Stimulated activated CD4-positive, alpha-beta T cell treated with anti-CD3 and anti-CD28 coated beads, Interleukin-4, amount 100 ng/mL, for 24 hours (primary cell): ENCODE results near the gene BATF2.
A peak's percentile ranks its signal among the peaks of the same experiment; 100 is the strongest.
"Not testable (repeated sequence)": the region's sequence is repeated elsewhere in the genome, so short reads cannot be mapped to it uniquely, and the experiment has no call there.

Source experiments
- DNase-seq: peaks from one replicate; pipeline ENCODE4 v3.0.0-alpha.2; 2020

Gene BATF2

DNA sequence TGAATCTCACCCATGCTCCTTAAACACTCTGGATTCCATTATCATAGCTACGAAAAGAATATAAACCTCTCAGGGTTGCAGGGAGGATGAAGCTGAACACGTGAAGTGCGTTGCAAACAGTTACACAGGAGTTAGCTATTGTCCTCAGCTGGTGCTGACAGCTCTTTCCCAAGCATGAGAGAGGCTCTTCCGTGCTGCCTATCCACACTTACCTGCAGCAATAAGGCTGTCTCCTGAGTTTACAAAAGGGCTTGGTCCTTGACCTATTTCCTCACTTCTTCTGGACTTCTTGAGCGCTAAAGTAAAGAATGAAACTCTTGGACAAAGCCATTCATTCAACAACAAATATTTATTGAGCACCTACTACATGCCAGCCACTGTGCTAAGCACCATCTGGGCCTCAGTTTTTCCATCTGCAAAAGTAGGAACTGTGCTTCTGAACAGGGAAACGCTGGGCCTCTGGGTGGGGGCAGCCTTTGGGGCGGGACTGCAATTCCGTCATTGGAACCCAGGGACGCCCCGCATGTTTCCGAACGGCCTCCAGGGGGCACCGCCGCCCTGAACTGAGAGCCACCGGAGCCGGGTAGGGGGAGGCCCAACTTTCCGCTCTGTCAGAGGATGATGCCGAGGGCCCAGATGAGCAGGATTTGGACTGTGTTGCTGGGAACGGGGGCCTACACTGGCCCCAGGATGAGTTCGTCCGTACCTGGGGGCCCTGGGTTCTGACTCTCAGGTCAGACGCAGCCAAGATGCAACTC lies 16.5 kb upstream of the BATF2 start:
- DNase-seq = peak; percentile 94

DNA sequence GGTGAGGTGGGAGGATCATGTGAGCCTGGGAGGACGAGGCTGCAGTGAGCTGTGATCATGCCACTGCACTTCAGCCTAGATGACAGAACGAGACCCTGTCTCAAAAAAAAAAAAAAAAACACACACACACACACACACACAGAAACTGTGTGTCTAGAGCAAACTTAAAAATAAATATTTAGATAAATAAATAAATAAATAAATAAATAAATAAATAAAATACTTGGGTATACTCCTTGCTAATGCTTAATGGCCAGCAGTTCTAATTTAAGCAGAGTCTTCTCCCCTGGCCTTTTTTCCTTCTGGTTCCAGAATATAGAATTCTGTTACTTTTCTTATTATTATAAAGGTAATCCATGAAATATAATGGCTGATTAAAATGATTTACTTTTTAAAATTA lies 12.1 kb upstream of the BATF2 start:
- DNase-seq = no peak

DNA sequence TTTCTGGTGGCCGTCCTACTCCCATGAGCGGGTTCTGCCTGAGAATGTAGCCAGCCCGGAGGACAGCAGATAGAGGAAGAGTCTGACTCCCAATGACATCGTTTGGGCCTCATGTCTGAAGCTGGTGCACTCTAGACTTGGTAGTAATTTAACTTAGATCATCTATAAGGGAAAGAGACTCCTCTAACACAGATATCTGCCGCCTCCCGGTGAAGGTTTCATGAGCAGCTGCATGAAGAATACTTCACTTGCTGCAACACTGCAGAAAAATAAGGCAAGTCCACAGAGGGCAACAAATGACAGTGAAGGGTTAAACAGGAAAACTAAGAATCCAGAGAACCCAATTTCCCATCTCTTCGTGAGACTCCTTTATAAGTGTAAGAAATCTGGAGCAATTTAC lies 11.2 kb upstream of the BATF2 start:
- DNase-seq = no peak

DNA sequence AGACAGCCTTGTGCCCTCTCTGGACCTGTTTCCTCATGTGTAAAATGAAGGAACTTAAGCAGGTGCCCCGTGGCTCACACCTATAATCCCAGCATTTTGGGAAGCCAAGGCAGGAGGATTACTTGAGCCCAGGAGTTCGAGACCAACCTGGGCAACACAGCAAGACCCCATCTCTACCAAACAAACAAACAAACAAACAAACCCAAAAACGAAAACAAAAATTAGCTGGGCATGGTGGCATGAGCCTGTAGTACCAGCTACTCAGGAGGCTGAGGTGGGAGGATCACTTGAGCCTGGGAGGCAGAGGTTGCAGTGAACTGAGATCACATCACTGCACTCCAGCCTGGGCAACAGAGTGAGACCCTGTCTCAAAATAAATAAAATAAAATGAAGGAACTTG lies 7.2 kb upstream of the BATF2 start:
- DNase-seq = not testable (repeated sequence)

DNA sequence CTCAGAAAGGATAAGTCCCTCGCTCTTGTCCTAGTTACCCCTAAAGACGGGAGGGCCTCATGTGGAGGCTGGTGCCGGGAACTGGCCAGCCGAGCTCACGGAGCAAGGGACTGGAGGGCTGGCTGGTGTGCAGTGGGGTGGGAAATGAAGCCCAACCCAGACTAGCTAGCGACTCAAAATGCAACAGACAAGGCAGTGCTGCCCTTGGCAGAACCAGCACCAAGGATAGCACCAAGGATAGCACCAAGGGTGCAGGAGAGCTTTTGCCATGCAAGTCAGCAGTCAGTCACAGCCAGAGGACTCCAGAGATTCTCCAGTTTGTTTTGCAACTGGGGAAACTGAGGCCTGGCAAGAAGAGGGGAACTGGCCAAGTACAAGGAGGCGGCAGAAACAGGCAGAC lies 6.5 kb upstream of the BATF2 start:
- no peak for DNase-seq

DNA sequence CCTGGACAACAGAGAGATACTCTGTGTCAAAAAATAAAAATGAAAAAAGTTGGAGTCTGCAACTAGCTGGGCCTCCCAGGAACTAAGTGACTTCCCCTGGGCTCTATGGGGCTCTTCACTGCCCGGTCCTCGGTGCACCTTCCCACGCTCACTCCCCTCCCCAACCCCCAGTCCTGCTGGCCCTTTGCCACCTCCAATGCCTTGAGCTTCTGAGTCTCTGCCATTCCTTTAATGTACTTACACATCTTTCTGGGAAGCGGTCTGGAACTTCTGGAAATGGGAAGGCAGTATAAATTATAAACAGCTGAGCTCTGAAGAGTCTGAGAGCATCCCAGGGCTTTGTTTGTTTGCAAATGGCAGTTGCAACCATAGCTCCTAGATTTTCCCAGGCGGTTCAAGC lies 5.9 kb upstream of the BATF2 start:
- DNase-seq = no peak

DNA sequence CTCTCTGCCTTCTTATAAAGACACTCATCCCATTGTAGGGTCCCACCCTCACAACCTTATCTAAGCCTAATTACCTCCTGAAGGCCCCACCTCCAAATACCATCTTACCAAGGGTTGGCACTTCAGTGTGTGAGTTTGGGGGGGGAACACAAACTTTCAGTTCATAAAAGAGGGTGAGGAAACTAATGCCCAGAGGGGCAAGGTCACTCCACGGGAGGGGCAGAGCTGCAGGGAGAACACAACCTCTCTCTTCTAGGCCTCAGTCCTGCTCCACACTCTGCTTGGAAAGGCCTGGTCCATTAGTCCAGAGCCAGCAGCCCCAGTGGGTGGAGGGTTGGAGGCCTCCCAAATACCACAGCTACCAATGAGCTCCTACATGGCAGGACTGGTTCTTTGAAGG lies 2.7 kb upstream of the BATF2 start:
- no peak for DNase-seq

DNA sequence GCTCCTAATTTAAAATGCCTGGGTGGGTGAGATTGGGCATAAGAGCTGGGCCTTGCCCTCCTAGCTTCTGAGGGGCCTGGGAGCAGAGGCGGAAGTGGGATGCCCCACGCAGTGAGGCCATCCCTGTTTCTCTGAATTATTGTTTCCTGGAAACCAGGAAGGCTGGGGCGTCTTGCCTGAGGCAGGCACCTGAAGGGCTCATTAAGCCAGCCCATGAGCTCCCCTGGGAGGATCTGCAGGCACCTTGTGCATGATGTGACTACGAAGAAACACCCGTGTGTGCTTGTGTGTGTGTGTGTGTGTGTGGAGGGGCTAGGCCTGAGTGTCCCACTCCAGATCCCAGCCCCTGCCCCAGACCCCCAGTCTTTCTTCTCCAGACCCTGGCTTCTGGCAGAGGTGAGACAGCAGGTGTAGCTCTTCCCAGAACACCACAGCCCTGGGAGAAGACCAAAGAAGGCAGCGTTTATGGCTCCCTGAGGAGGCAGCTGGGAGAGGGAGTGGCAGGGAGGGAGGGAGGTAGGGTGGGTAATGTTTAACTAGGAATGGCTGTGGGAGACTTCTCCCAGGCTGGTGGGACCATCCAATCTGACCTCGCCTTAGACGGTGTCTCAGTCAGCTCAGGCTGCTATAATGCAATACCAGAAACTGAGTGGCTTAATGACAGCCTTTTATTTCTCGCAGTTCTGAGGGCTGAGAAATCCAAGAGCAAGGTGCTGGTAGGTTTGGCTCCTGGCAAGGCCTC lies 2.1 kb upstream of the BATF2 start:
- DNase-seq = no peak

DNA sequence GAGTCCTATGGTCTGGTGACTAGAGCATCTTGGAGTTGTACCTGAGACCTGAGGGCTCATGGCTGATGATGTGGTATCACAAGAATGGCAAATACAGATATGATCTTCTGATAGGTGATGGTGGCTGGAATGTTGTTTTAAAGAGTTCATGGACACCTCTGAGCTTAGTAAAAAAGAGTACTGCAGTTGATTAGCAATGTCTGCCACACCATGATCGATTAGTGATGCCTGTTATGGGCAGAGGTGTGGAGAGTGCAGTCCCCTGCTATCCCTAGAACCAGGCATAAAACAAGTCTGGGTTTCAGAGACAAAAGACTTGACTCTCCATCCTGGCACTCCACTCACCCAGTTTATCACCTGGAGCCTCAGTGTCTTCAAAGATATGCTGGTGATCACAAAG lies 1.4 kb upstream of the BATF2 start:
- DNase-seq = no peak

DNA sequence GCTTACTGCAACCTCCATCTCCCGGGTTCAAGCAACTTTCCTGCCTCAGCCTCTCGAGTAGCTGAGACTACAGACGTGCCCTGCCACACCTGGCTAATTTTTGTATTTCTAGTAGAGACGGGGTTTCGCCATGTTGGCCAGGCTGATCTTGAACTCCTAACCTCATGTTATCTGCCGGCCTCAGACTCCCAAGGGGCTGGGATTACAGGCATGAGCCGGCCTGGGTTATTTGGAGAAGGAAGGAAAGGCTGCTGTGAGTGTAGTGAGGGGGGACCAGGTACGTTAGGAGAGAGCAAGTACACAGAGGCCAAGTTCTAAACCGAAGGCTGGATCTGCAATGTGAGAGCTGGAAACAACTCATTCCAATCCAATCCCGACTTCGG lies 453 bp downstream of the BATF2 start:
- no peak for DNase-seq

DNA sequence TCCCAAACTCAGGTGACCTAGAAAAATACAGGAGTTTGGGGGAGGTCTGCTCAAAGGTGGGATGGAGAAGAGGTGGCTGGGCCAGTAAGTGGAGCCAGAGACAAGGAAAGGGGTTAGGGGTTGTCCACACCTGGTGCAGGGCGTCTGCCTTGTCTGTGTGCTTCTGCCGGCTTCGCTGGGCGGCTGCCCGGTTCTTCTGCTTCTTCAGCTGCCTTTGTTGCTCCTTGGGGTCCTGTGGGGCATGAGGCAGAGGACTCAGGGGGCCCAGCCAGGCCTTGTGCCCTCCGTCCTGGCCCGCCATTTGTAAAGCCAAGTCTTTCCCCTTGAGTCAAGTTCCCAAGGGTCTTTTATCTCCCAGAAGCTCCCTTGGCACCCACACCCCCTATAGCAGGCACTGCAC lies 2.5 kb downstream of the BATF2 start:
- DNase-seq = no peak

DNA sequence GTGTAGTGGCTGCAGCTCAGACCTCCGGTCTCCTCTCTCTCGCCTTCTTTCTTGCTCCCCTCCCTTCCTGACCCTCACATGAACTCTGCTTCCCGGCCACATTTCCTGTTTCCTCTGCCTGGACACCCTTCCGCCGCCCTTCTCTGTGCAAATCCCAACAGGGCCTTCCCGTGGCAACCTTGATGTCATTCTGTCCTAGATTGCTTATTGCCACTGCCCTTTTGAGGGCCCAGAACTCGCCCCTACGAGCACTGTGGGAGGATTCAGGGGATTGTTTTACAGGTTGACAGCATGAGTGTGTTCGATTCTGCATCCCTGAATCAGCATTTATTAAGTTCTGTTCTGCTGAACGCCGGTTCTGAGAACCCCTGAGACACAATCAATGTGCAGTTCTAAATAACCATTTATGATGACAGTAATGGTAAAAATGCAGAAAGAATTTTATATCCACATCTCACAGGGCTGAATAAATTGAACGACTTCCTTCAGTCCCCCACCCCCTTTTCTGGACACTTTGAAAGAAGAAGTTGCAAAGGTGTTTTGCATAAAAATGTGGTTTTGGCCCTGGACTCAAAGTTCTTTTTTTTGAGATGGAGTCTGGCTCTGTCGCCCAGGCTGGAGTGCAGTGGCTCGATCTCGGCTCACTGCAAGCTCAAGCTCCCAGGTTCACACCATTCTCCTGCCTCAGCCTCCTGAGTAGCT lies 6.4 kb downstream of the BATF2 start:
- no peak for DNase-seq

DNA sequence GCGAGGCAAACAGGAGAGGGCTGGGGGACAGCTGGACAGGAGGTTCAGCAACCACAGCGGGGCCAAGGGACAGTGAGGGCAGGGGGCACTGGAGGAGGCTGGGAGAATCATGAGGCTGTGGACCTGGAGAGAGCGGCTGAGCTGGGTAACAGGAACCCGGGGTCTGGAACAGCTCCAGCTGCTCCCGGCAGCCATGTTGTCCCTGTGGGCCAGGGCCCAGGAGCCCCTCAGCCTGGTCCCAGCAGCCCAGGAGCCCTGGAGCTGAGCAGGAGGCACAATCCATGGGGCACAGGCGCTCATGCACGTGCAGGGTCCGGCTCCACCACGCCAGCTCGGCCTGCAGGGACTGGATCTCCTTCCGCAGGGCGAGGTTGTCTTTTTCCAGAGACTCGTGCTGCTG lies 7.4 kb downstream of the BATF2 start:
- no peak for DNase-seq

DNA sequence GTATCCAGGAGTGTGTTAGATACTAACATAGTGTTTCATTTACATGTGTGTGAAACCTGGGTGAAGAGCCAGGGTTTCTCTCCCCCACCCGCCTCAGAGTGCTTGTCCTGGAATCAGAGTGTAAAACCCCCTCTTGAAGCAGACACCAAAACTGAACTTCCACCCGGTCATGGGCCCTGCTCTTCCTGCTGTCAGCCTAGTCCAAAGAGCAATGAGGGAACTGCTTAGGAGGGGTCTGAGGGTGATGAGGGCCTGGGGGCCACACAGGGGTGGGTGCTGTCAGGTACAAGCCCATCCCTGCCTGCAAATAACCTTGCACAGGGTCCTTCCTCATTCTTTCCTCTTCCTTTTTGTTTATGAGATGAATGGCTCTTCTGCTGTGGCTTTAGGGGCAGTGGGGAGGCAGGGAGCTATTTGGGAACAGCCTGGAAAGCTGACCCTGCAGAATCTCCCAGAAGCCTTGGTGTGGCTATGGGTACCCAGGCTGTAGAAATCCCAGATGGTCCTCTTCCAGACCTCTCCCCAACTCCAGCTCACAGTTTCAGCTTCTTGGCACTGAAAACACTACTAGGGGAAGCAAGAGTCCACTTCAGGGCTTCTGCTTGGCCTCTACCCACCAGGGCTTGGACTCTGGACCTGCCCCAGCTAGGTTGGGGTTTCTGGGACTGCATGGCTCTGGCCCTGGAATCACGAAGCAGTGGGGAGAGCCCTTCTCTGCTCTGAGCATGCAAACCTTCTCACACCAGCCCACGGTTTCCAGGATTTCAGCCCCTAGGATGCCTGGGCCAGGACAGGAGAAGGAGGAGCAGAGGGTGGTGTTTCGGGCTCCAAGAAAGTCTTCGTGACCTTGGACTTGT lies 8.5 kb downstream of the BATF2 start:
- DNase-seq = no peak

DNA sequence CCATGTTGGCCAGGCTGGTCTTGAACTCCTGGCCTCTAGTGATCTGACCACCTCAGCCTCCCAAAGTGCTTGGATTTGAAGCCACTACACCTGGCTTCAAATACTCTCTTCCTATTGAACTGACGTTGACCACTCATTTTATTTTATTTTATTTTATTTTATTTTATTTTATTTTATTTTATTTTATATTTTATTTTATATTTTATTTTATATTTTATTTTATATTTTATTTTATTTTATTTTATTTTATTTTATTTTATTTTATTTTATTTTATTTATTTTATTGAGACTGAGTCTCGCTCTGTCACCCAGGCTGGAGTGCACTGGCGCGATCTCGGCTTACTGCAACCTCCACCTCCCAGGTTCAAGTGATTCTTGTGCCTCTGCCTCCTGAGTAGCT lies 13.4 kb downstream of the BATF2 start:
- not testable (repeated sequence) for DNase-seq

DNA sequence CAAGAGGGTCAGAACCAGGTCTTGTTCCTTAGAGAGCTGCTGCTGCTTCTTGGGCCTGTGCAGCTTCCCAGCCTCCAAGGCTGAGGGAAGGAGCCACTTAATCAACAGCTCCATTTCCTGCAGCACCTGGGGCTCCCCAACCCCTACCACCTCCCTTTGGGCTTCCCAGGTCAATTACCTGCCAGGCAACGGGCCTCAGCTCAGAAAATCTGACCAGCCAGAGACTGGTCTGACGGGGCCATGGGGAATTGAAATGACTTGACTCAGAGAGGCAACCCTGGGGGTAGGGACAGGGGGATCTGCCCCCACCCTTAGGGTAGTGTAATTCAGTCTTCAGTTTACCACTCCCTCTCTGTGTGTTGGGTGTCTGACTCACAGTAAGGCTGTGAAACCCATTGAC lies 20.1 kb downstream of the BATF2 start:
- no peak for DNase-seq

DNA sequence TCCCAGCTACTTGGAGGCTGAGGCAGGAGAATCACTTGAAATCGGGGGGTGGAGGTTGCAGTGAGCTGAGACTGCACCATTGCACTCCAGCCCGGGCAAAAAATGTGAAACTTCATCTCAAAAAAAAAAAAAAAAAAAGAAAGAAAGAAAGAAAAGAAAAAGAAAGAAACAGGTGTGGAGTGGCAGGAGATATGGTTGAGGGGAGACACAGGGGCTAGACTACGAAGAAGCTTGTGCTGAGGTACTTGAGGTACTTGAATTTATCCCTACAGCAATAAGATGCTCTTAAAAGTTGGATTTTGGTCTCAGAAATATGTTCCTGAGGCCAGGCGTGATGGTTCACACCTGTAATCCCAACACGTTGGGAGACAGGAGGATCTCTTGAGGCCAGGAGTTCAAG lies 22.6 kb downstream of the BATF2 start:
- DNase-seq = no peak

DNA sequence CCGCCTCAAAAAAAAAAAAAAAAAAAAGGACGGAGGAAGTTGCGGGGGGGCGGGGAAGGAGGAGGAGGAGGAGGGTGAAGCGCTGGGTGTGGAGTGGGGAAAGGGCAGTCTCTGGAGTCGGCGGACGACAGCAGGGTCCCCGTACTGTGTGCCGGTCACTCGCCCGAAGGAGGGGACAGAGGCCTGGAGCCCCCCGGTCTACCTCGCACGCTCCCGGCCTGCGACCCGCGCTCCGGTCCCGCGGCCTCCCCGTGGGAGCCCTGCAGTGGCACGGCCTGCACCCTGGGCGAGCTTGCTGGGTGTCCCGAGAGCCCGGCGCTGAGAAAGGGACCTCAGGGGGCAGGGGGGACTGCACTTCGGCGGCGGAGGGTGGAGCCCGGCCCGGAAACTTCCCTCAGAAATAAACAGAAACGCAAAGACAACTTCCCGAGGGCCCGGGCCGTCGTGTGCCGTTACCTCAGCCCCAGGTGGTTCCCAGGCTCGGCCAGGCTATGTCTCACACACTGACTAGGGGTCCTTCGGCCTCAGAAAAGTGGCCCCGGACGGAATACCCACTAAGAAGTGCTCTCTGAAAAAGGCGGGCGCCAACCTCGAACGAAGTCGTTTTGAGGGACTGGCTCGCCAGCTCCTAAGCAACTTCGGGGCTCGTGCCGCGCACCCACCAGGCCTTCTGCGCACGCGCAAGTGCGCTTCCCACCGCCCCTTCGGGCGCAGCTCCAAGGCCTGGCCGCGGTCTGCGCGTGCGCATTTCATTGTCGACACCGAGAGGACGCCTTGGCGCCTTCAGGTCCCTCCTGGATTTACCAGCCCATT lies 25.1 kb downstream of the BATF2 start, which contains the start of gene MAJIN:
MAJIN (minus strand) TSS at position 688 of the 813 bp plus-strand sequence. CDS start 12,703 bp downstream, outside the sequence.
- DNase-seq = peak; percentile 91

DNA sequence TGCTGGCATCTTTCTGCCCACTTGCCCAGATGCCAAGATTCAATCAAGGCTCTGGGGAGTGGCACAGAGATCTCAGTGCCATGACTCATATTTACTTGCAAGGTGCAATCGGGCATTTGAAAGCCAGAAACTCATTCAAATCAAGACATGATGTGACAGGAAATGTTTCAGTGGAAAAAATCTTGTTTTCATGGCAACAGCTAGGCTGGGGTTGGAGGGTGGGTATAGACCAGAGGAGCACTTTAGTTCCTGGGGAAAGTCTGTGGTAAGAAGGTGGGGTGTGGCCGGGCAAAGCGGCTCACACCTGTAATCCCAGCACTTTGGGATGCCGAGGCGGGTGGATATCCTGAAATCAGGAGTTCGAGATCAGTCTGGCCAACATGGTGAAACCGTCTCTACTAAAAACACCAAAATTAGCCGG lies 26.0 kb downstream of the BATF2 start:
- peak; percentile 43 for DNase-seq

DNA sequence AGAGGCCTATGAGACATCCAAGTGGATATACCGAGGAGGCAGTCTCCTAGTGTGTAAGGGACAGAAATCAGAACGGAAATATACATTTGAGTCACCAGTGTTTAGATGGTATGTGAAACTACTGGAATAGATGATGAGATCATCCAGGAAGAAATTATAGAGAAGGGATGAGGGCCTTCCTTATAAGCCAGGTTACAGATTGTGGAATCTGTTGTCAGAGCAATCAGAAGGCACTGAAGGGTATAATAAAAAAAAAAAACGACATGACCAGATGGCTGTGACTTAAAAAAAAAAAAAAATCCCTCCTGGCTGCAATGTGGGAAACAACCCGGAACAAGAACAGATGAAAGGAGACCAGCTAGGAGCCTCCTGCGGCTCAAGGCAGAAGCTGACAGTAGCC lies 27.6 kb downstream of the BATF2 start:
- no peak for DNase-seq

DNA sequence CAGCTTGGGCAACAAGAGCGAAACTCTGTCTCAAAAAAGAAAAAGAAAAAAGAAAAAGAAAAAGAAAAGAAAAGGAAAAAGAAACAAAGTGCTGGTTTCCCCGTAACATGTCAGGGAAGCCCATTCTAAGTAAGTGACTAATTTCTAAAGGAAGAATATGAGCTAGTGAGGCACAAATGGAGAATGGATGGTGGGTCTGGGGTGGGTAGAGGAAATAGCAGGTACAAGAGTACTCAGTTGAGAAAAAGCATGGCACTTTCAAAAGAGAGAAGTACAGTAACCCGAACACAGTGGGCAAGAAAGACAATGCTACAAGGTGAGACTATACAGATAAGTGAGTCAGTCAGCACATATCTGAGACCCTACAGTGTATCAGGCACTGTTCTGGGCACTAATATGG lies 29.4 kb downstream of the BATF2 start:
- DNase-seq = no peak

DNA sequence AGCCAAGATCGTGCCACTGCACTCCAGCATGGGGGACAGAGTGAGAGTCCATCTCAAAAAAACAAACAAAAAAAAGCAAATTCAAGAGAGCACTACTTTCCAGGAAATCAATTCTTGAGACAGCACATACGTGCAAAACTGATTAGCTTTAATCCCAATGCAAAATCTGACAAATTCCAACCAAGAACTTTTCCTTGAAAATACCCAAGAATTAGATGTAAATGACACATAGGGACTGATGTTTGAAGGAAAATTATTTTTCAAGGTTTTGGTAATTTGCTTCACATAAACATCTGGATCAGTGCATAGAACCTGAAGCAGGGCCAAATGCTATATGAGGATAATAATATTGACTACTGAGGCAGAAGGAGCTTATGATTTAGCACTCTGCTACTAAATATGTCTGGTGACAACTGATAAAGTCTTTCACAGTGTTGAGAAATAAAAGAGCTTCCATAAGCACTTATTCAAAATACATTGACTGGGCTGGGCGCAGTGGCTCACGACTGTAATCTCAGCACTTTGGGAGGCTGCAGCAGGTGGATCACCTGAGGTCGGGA lies 33.6 kb downstream of the BATF2 start:
- DNase-seq = no peak
